Right lobe of liver (tissue), 6 donors: ENCODE results near the gene NEDD4L. TPM values are rescaled to one million over a fixed set of nuclear protein-coding genes. Genes with fewer than 3 reads are reported as not detected.

Experiments used
- ATAC-seq, 4 donors: fragments of 200-7000 bp; cut with Tn5 transposase; one replicate each; pipeline ENCODE4 v1.9.1; 2020; ENCODE audit warnings: mild to moderate bottlenecking in 4 of 4, moderate library complexity in 4 of 4
- DNase-seq, 3 donors: peaks; one replicate each; pipeline ENCODE4 v3.0.0-alpha.2; 2020
- H3K27ac ChIP-seq, 3 donors: fragments of 200-600 bp; one replicate each; pipeline ENCODE4 v1.8.0; 2022
- H3K27me3 ChIP-seq, 2 donors: fragments of 200-600 bp; one replicate each; pipeline ENCODE4 v1.8.0; 2022
- H3K36me3 ChIP-seq, 4 donors: fragments of 200-600 bp; sonication (generic) in 1 of 4; one replicate each; pipeline versions ENCODE4 v1.5.1 to v1.8.0; 2017 to 2022; ENCODE audit warnings: control low read depth in 1 of 4
- H3K4me1 ChIP-seq, 4 donors: fragments of 200-600 bp; sonication (generic) in 1 of 4; one replicate each; pipeline versions ENCODE4 v1.5.1 to v1.8.0; 2017 to 2022; ENCODE audit warnings: control low read depth in 1 of 4
- H3K4me3 ChIP-seq, 3 donors: fragments of 200-600 bp; one replicate each; pipeline ENCODE4 v1.8.0; 2022
- H3K9me3 ChIP-seq, 4 donors: fragments of 200-600 bp; sonication (generic) in 1 of 4; one replicate each; pipeline versions ENCODE4 v1.5.1 to v1.8.0; 2017 to 2022; ENCODE audit warnings: control low read depth in 1 of 4
- POLR2A ChIP-seq: fragments of 450-650 bp; IDR thresholded peaks from one replicate; pipeline ENCODE4 v1.6.1; 2017; ENCODE audit warnings: antibody characterized with exemption, mild to moderate bottlenecking
- WGBS: methylation state at CpG from one replicate; pipeline ENCODE4 v1.1.6; 2018; ENCODE audit warnings: low coverage, low lambda C conversion rate; ENCODE audit not compliant: insufficient coverage; ENCODE audit errors: missing lambda C conversion rate; 5-methylcytosine and 5-hydroxymethylcytosine counted together
- intact Hi-C, 2 donors: fragments of 100-400 bp; cut with DNase I; formaldehyde crosslinking; loops; one replicate each; pipeline versions ENCODE4 v1.11.2 to v1.14.1; 2022
- total RNA-seq, 6 experiments: library from RNA; depleted of rRNA in 2 of 6; stranded (reverse); fragments of >200 nt in 2 of 6; fragmentation: NEBNext Ultra II Directional in 3 of 6; extraction: Animal tissue kit (Norgen Biotek cat#: 25700) in 3 of 6; gene quantifications; one replicate each; pipeline versions ENCODE4 v1.1.0 to v1.2.4, GENCODE V29; 2016 to 2023
- TF ChIP-seq, protein P1 (sequence below), 4 donors: fragments of 200-600 bp in 3 of 4; fragments of 450-650 bp in 1 of 4; IDR thresholded peaks; one replicate each; pipeline versions ENCODE4 v1.5.1 to v1.8.0; 2016 to 2022; ENCODE audit warnings: antibody characterized with exemption in 4 of 4, mild to moderate bottlenecking in 2 of 4
- donor health status: DM: no; HTN: yes; CAD: no.
- donor health status: DM: no; HTN: no; CAD: no.
- donor health status: DM: no; HTN: no; CAD: no.
- donor health status: DM: no; HTN: yes; CAD: no.
- donor health status: DM: no; HTN: yes; CAD: no.

The NEDD4L gene
- total RNA-seq, 6 experiments from 2014 or later = 21.5 to 41.0 (median 33.2) TPM

DNA sequence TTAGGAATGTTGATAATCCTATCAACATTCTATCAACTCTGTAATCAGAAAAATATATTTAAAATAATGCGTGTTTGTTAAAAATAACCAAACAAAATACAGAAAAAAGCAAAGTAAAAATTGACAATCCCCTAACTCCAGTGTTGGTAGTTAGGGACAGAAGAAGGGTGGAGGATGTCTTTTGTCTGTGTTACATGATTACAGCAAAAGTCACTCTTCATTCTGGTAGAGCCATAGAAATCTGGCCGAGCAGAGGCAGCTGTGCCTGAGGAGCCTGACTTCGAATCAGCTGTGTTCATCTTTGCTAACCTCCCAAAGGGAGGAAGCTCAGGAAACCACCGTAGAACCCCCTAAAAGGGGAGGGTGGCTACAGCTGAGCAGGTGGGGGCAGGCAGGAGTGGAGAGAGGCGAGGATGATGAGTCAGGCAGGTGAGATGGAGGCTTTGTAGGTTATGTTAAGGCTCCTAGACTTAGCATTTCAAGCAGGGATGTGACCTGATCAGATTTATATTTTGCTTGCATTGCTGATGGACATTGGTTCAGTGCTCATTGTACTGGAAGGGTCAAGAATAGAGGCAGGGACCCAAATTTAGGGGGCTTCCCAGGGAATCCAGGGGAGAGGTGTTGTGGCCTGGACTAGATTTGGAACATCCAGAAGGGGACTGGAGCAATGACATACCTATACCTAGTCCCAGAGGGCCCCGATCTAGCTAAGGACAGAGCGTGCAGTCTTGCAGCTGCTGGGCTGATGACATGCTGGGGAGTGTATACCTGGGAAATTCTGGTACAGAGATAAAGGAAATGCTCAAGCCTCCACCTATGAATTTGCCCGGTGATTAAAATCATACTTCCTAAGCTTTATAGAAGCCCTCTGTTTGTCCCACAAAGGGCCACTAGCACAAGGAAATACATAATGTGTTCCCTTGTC is 95.7 kb downstream of the NEDD4L start:
- Histone ChIP-seq H3K27ac (no peak overlapping the region), H3K4me3 (no peak overlapping the region), H3K27me3 (no peaks in the 10 kb centered on the region), H3K4me1 (no peaks in the 10 kb centered on the region), H3K9me3 (no peaks in the 10 kb centered on the region), H3K36me3 (no peaks in the 10 kb centered on the region)
- TF ChIP-seq, protein P1, sequence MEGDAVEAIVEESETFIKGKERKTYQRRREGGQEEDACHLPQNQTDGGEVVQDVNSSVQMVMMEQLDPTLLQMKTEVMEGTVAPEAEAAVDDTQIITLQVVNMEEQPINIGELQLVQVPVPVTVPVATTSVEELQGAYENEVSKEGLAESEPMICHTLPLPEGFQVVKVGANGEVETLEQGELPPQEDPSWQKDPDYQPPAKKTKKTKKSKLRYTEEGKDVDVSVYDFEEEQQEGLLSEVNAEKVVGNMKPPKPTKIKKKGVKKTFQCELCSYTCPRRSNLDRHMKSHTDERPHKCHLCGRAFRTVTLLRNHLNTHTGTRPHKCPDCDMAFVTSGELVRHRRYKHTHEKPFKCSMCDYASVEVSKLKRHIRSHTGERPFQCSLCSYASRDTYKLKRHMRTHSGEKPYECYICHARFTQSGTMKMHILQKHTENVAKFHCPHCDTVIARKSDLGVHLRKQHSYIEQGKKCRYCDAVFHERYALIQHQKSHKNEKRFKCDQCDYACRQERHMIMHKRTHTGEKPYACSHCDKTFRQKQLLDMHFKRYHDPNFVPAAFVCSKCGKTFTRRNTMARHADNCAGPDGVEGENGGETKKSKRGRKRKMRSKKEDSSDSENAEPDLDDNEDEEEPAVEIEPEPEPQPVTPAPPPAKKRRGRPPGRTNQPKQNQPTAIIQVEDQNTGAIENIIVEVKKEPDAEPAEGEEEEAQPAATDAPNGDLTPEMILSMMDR (IDR thresholded peaks at IDR 0.05) = no peak
- TF ChIP-seq POLR2A = no peak
- WGBS = 82% methylated on average over 8 of the region's 8 CpGs
- no peak for DNase-seq
- ATAC-seq = no peak
- intact Hi-C loops = no loop called here

DNA sequence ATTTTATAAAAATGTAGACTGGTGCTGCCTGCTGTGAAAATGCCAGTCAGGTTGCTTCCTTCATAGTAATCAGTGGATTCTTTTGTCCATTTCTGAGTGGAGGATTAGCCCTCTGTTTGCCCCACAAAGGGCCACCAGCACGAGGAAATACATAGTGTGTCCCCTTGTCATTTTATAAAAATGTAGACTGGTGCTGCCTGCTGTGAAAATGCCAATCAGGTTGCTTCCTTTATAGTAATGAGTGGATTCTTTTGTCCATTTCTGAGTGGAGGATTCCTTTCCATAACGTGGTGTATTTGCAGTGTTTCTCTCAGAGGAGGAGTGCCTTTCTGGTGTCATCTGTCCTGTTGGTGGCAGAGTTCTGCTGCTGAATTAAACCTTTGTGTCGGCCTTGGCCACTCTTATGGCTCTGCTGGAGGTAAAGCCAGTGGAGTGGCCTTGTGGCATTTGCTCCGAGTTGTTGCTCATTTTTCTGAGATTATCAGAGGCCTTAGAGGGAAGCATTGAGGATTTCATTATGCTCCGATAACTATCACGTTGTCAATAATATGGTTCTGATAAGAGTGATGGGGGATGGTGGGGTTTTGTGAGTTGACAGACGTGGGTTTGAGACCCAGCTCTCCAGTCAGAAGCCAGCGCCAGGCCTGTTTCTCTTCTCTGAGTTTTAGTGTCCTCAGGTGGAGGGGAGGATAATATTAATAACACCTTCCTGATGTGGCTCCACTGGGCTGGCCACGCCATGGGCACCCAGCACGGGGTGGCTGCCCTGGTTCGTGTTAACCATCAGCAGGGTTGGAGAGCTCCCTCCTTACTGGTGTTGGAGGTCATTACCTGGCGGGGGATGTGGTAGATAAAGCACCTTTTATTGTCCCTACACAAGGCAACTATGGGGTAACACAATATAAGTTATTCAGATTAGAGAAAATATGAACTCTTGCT is 96.6 kb downstream of the NEDD4L start:
- no peaks in the 10 kb centered on the region for H3K9me3 ChIP-seq
- 66% methylated on average over 8 of the region's 12 CpGs for WGBS
- intact Hi-C loops = no loop called here
- ATAC-seq (peak; percentile 43 to 66 (median 65)), DNase-seq (no peak)
- no peaks in the 10 kb centered on the region for H3K4me1 ChIP-seq
- TF ChIP-seq, protein P1 (IDR thresholded peaks at IDR 0.05) = peak in 3 of 4 donors; percentile 16 to 40 (median 27)
- no peak for TF ChIP-seq POLR2A
- H3K36me3 ChIP-seq = no peaks in the 10 kb centered on the region
- no peaks in the 10 kb centered on the region for H3K27me3 ChIP-seq
- H3K27ac ChIP-seq = no peak overlapping the region
- H3K4me3 ChIP-seq = no peak overlapping the region

DNA sequence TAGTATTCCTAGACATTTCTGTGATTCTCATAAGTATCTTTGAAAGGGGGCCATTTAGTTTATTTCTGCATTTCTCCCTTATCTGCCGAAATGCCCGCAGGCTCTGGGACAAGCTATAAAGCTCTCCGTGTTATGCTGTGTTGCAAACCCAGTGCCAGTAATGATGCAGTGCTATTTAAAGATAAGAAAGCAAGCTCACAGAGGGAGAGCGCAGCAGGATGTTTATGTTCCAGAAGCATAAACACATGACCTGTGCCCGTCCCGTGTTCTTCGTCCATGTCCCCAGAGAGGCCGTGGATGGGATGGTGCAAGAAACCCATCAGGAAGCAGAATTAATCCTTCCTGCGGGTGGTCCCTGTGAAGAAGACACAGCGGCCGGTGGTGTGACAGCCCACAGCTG is 99.4 kb downstream of the NEDD4L start:
- no peak overlapping the region for H3K27ac ChIP-seq
- WGBS = 68% methylated on average over 9 of the region's 11 CpGs
- intact Hi-C loops = no loop called here
- H3K9me3 ChIP-seq = no peaks in the 10 kb centered on the region
- no peaks in the 10 kb centered on the region for H3K27me3 ChIP-seq
- DNase-seq (no peak), ATAC-seq (peak in 1 of 4 donors; percentile 46)
- no peaks in the 10 kb centered on the region for H3K4me1 ChIP-seq
- H3K4me3 ChIP-seq = no peak overlapping the region
- H3K36me3 ChIP-seq = no peaks in the 10 kb centered on the region
- TF ChIP-seq, protein P1 (IDR thresholded peaks at IDR 0.05) = no peak
- no peak for TF ChIP-seq POLR2A

DNA sequence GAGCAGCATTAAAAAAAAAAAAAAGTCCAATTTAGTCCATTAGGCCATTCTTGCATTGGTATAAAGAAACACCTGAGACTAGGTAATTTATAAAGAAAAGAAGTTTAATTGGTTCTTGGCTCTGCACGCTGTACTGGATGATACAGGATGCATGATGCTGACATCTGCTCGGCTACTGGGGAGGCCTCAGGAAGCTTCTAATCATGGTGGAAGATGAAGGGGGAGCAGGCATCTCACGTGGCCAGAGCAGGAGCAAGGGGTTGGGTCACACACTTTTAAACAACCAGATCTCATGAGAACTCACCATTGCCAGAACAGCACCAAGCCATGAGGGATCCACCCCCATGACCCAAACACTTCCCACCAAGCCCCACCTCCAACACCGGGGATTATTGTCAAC is 100.1 kb downstream of the NEDD4L start:
- no peak overlapping the region for H3K27ac ChIP-seq
- 94% methylated on average over 3 of the region's 4 CpGs for WGBS
- DNase-seq (no peak), ATAC-seq (no peak)
- H3K4me3 ChIP-seq = no peak overlapping the region
- intact Hi-C loops = no loop called here
- TF ChIP-seq, protein P1 (IDR thresholded peaks at IDR 0.05) = no peak
- TF ChIP-seq POLR2A = no peak
- H3K9me3 ChIP-seq = no peaks in the 10 kb centered on the region
- no peaks in the 10 kb centered on the region for H3K36me3 ChIP-seq
- peaks cover 0 to 5% (median 0%) of the 10 kb centered on the region in 4 donors for H3K4me1 ChIP-seq
- H3K27me3 ChIP-seq = no peaks in the 10 kb centered on the region
